K562 (cell line): ENCODE data around the gene PRAME. TPM values are rescaled to one million over a fixed set of nuclear protein-coding genes. Genes with fewer than 3 reads are reported as not detected.
A peak's percentile ranks its signal among the peaks of the same experiment; 100 is the strongest.

Experiments used
- BRD9 ChIP-seq: fragments of 450-650 bp; IDR thresholded peaks from 2 replicates; pipeline ENCODE4 v1.6.1; 2018; ENCODE audit warnings: low read depth; ENCODE audit not compliant: partially characterized antibody
- CEBPZ ChIP-seq: fragments of 150-350 bp; IDR thresholded peaks from 2 replicates; pipeline ENCODE4 v1.6.1; 2014; ENCODE audit warnings: low read depth, mild to moderate bottlenecking, low read length, borderline replicate concordance
- CHD4 ChIP-seq: fragments of 200-600 bp; sonication (generic); IDR thresholded peaks from 3 replicates; pipeline ENCODE4 v1.6.1; 2012; ENCODE audit warnings: low read depth, mild to moderate bottlenecking, mixed read lengths, low read length, inconsistent platforms; ENCODE audit not compliant: insufficient read depth, insufficient replicate concordance, poor library complexity, severe bottlenecking
- DNMT1 ChIP-seq: fragments of 450-650 bp; IDR thresholded peaks from 2 replicates; pipeline ENCODE4 v1.6.1; 2016; ENCODE audit warnings: antibody characterized with exemption, mild to moderate bottlenecking
- FOXM1 ChIP-seq, 2 experiments: fragments of 450-650 bp in 1 of 2; sonication (generic) in 1 of 2; formaldehyde crosslinking in 1 of 2; IDR thresholded peaks; 2 replicates each; pipeline versions ENCODE4 v1.6.1 to v1.9.0; 2017 to 2022; ENCODE audit warnings: low read depth in 2 of 2, mild to moderate bottlenecking in 2 of 2, missing genetic modification reagents in 1 of 2, moderate library complexity in 1 of 2
- IRF2 ChIP-seq: sonication (generic); formaldehyde crosslinking; IDR thresholded peaks from 2 replicates; pipeline ENCODE4 v1.8.1; 2022; ENCODE audit warnings: mild to moderate bottlenecking, missing genetic modification reagents
- JUN ChIP-seq, 2 experiments: sonication (generic) in 1 of 2; formaldehyde crosslinking in 1 of 2; IDR thresholded peaks; 2 replicates each; pipeline versions ENCODE4 v1.6.1 to v1.8.0; 2012 to 2022; ENCODE audit warnings: borderline replicate concordance in 2 of 2, mild to moderate bottlenecking in 2 of 2, improper control_type of control experiment in 1 of 2, low read depth in 1 of 2, low read length in 1 of 2, missing genetic modification reagents in 1 of 2
- MAFG ChIP-seq: fragments of 450-650 bp; conservative IDR thresholded peaks from 2 replicates; pipeline ENCODE4 v1.6.1; 2016; ENCODE audit warnings: missing genetic modification characterization, missing compliant biosample characterization
- MTA1 ChIP-seq: fragments of 450-650 bp; IDR thresholded peaks from 2 replicates; pipeline ENCODE4 v1.6.1; 2017; ENCODE audit warnings: borderline replicate concordance
- PRMT5 ChIP-seq: sonication (generic); formaldehyde crosslinking; IDR thresholded peaks from 2 replicates; pipeline ENCODE4 v1.5.0; 2020; ENCODE audit warnings: missing genetic modification reagents
- RFX5 ChIP-seq: IDR thresholded peaks from 2 replicates; pipeline ENCODE4 v1.6.1; 2011; ENCODE audit warnings: low read depth, mild to moderate bottlenecking, improper control_type of control experiment, low read length
- STAT5B ChIP-seq: fragments of 250-450 bp; sonication (Bioruptor Pico); IDR thresholded peaks from 2 replicates; pipeline ENCODE4 v1.8.0; 2021; ENCODE audit warnings: mild to moderate bottlenecking, inconsistent platforms
- TEAD1 ChIP-seq, 2 experiments: fragments of 450-650 bp in 1 of 2; sonication (generic) in 1 of 2; formaldehyde crosslinking; IDR thresholded peaks; 2 replicates each; pipeline versions ENCODE4 v1.4.0 to v1.8.0; 2020 to 2022; ENCODE audit warnings: mild to moderate bottlenecking in 2 of 2, missing genetic modification reagents in 1 of 2
- TEAD4 ChIP-seq, 2 experiments: sonication (generic) in 1 of 2; formaldehyde crosslinking in 1 of 2; IDR thresholded peaks; 2 replicates each; pipeline versions ENCODE4 v1.6.1 to v1.8.0; 2012 to 2022; ENCODE audit warnings: borderline replicate concordance in 1 of 2, inconsistent platforms in 1 of 2, low read length in 1 of 2, mild to moderate bottlenecking in 1 of 2, missing genetic modification reagents in 1 of 2
- ZBTB17 ChIP-seq: fragments of 450-650 bp; formaldehyde crosslinking; IDR thresholded peaks from 2 replicates; pipeline ENCODE4 v1.4.0; 2020; ENCODE audit warnings: mild to moderate bottlenecking
- ZNF143 ChIP-seq: sonication (generic); formaldehyde crosslinking; IDR thresholded peaks from 2 replicates; pipeline ENCODE4 v1.9.0; 2022; ENCODE audit warnings: mild to moderate bottlenecking, missing genetic modification reagents
- ZNF384 ChIP-seq: IDR thresholded peaks from 2 replicates; pipeline ENCODE4 v1.6.1; 2012; ENCODE audit warnings: low read depth, low read length, improper control_type of control experiment
- ZNF707 ChIP-seq: fragments of 250-450 bp; sonication (Bioruptor Pico); conservative IDR thresholded peaks from 2 replicates; pipeline ENCODE4 v1.8.0; 2022; ENCODE audit warnings: inconsistent platforms, mild to moderate bottlenecking, moderate library complexity
- polyA plus RNA-seq, 8 experiments: library from polyadenylated mRNA; depleted of rRNA in 4 of 8; stranded (reverse) in 5 of 8; unstranded in 3 of 8; fragments of >200 nt; fragmentation: Nextera tagmentation in 2 of 8; fragmentation: Illumina TruSeq in 1 of 8; extraction: Ambion mirVana in 2 of 8; extraction: Trizol in 1 of 8; gene quantifications; 2 replicates each; pipeline versions ENCODE4 v1.2.1 to v1.2.3, GENCODE V29; 2011 to 2014; ENCODE audit warnings: inconsistent platforms in 1 of 8, missing spikeins in 1 of 8
- total RNA-seq, 7 experiments: library from RNA; depleted of rRNA in 6 of 7; stranded (reverse); fragments of >200 nt in 6 of 7; fragmentation: Illumina TruSeq in 2 of 7; extraction: Trizol in 2 of 7; gene quantifications; 2 replicates each; pipeline versions ENCODE4 v1.2.1 to v1.2.3, GENCODE V29; 2011 to 2021; ENCODE audit warnings: low replicate concordance in 1 of 7
- TF ChIP-seq, protein P1 (sequence below): fragments of 450-650 bp; IDR thresholded peaks from 2 replicates; pipeline ENCODE4 v1.7.0; 2016; ENCODE audit warnings: borderline replicate concordance
- TF ChIP-seq, protein P2 (sequence below): sonication (generic); formaldehyde crosslinking; IDR thresholded peaks from 2 replicates; pipeline ENCODE4 v1.8.0; 2022; ENCODE audit warnings: missing genetic modification reagents, mild to moderate bottlenecking, borderline replicate concordance

Gene PRAME
- total and polyA plus RNA-seq, 9 of the 15 experiments (the other 6 are each of a cell fraction or from before 2014, with no cell fraction given): 662 to 2,141 (median 1,142) TPM

- TF ChIP-seq CEBPZ (no peak), MAFG (tag) (no peak), IRF2 (CRISPR knock-in tag) (no peak), TEAD1 (CRISPR knock-in tag; IDR thresholded peaks at IDR 0.05) (peak in 1 of 2 experiments; percentile 83; a peak in 2 of 4 replicates), DNMT1 (no peak), TEAD4 (IDR thresholded peaks at IDR 0.05; ENCODE audit: low read length) (no peak), TEAD4 (CRISPR knock-in tag; IDR thresholded peaks at IDR 0.05; ENCODE audit: borderline replicate concordance) (0 out of 2 replicates have a peak, but pooled peaks have one; percentile 25), PRMT5 (CRISPR knock-in tag) (no peak), JUN (IDR thresholded peaks at IDR 0.05; ENCODE audit: borderline replicate concordance, low read depth, low read length) (no peak), JUN (CRISPR knock-in tag; IDR thresholded peaks at IDR 0.05; ENCODE audit: borderline replicate concordance) (peak; percentile 10; the same call in 1 of the 2 replicates), RFX5 (no peak), STAT5B (CRISPR knock-in tag) (no peak), ZNF384 (no peak), FOXM1 (IDR thresholded peaks at IDR 0.05; ENCODE audit: low read depth) (no peak), FOXM1 (CRISPR knock-in tag; IDR thresholded peaks at IDR 0.05; ENCODE audit: low read depth) (no peak), ZBTB17 (no peak), MTA1 (no peak), ZNF707 (CRISPR knock-in tag) (no peak), BRD9 (no peak), ZNF143 (peak; percentile 53), CHD4 (no peak)
- TF ChIP-seq, protein P1, sequence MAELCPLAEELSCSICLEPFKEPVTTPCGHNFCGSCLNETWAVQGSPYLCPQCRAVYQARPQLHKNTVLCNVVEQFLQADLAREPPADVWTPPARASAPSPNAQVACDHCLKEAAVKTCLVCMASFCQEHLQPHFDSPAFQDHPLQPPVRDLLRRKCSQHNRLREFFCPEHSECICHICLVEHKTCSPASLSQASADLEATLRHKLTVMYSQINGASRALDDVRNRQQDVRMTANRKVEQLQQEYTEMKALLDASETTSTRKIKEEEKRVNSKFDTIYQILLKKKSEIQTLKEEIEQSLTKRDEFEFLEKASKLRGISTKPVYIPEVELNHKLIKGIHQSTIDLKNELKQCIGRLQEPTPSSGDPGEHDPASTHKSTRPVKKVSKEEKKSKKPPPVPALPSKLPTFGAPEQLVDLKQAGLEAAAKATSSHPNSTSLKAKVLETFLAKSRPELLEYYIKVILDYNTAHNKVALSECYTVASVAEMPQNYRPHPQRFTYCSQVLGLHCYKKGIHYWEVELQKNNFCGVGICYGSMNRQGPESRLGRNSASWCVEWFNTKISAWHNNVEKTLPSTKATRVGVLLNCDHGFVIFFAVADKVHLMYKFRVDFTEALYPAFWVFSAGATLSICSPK: no peak
- TF ChIP-seq, protein P2, sequence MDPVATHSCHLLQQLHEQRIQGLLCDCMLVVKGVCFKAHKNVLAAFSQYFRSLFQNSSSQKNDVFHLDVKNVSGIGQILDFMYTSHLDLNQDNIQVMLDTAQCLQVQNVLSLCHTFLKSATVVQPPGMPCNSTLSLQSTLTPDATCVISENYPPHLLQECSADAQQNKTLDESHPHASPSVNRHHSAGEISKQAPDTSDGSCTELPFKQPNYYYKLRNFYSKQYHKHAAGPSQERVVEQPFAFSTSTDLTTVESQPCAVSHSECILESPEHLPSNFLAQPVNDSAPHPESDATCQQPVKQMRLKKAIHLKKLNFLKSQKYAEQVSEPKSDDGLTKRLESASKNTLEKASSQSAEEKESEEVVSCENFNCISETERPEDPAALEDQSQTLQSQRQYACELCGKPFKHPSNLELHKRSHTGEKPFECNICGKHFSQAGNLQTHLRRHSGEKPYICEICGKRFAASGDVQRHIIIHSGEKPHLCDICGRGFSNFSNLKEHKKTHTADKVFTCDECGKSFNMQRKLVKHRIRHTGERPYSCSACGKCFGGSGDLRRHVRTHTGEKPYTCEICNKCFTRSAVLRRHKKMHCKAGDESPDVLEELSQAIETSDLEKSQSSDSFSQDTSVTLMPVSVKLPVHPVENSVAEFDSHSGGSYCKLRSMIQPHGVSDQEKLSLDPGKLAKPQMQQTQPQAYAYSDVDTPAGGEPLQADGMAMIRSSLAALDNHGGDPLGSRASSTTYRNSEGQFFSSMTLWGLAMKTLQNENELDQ: no peak
Observed at GRCh38 chr22:22506736-22507135, 52.3 kb downstream of the PRAME start (continued).
